ENCODE results near the gene PEX10.

The PEX10 gene

GRCh38 chr1:2368053-2368744, 44.2 kb downstream of the PEX10 start:
- Histone ChIP-seq H3K9me3 (no peaks in the 10 kb centered on the region), H3K4me3 (ENCODE audit: low read depth in 1 of 2, low read length in 1 of 2) (no peak overlapping the region), H3K27me3 (no peaks in the 10 kb centered on the region), H3K36me3 (no peaks in the 10 kb centered on the region), H3K4me1 (ENCODE audit: control insufficient read depth in 1 of 2, insufficient read depth in 1 of 2, low read depth in 1 of 2, low read length in 1 of 2) (no peaks in the 10 kb centered on the region), H3K27ac (no peak overlapping the region)
- TF ChIP-seq, protein P1, sequence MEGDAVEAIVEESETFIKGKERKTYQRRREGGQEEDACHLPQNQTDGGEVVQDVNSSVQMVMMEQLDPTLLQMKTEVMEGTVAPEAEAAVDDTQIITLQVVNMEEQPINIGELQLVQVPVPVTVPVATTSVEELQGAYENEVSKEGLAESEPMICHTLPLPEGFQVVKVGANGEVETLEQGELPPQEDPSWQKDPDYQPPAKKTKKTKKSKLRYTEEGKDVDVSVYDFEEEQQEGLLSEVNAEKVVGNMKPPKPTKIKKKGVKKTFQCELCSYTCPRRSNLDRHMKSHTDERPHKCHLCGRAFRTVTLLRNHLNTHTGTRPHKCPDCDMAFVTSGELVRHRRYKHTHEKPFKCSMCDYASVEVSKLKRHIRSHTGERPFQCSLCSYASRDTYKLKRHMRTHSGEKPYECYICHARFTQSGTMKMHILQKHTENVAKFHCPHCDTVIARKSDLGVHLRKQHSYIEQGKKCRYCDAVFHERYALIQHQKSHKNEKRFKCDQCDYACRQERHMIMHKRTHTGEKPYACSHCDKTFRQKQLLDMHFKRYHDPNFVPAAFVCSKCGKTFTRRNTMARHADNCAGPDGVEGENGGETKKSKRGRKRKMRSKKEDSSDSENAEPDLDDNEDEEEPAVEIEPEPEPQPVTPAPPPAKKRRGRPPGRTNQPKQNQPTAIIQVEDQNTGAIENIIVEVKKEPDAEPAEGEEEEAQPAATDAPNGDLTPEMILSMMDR (IDR thresholded peaks at IDR 0.05), result no peak

DNA sequence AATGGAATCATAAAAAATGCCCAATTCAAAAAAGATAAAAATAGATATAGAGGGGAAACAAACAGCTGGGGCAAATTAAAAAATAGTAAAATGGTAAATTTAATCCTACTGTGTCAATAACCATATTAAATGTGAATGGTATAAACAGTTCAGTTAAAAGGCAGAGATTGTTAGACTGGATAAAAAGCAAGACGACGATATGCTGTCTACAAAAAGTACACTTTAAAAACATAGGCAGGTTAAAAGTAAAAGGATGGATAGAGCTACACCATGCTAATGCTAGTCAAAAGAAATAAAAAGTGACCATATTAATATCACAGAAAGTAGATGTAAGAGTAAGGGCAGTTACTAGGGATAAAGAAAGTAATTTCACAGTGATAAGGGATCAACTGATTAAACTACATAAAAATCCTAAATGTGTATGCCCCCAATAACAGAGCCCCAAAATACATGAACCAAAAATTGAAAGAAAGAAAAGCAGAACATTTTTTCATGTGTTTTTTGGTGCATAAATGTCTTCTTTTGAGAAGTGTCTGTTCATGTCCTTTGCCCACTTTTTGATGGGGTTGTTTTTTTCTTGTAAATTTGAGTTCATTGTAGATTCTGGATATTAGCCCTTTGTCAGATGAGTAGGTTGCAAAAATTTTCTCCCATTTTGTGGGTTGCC, 48.4 kb downstream of the PEX10 start:
- no peak overlapping the region for H3K4me3 ChIP-seq (ENCODE audit: low read depth in 1 of 2, low read length in 1 of 2)
- TF ChIP-seq, protein P1 (IDR thresholded peaks at IDR 0.05), result no peak
- H3K9me3 ChIP-seq, result no peaks in the 10 kb centered on the region
- no peaks in the 10 kb centered on the region for H3K4me1 ChIP-seq (ENCODE audit: control insufficient read depth in 1 of 2, insufficient read depth in 1 of 2, low read depth in 1 of 2, low read length in 1 of 2)
- H3K27ac ChIP-seq, result no peak overlapping the region
- no peaks in the 10 kb centered on the region for H3K36me3 ChIP-seq
- no peaks in the 10 kb centered on the region for H3K27me3 ChIP-seq

GRCh38 chr1:2360588-2361364, 51.6 kb downstream of the PEX10 start:
- Histone ChIP-seq H3K27me3 (no peaks in the 10 kb centered on the region), H3K36me3 (no peaks in the 10 kb centered on the region), H3K27ac (no peak overlapping the region), H3K4me1 (ENCODE audit: control insufficient read depth in 1 of 2, insufficient read depth in 1 of 2, low read depth in 1 of 2, low read length in 1 of 2) (no peaks in the 10 kb centered on the region), H3K4me3 (ENCODE audit: low read depth in 1 of 2, low read length in 1 of 2) (no peak overlapping the region), H3K9me3 (no peaks in the 10 kb centered on the region)
- TF ChIP-seq, protein P1 (IDR thresholded peaks at IDR 0.05), result no peak

GRCh38 chr1:2358651-2359640, 53.4 kb downstream of the PEX10 start:
- Histone ChIP-seq H3K27ac (no peak overlapping the region), H3K36me3 (no peaks in the 10 kb centered on the region), H3K4me1 (ENCODE audit: control insufficient read depth in 1 of 2, insufficient read depth in 1 of 2, low read depth in 1 of 2, low read length in 1 of 2) (no peaks in the 10 kb centered on the region), H3K4me3 (ENCODE audit: low read depth in 1 of 2, low read length in 1 of 2) (no peak overlapping the region), H3K9me3 (no peaks in the 10 kb centered on the region), H3K27me3 (no peaks in the 10 kb centered on the region)
- TF ChIP-seq, protein P1 (IDR thresholded peaks at IDR 0.05), result no peak

- Histone ChIP-seq H3K27ac (no peak overlapping the region), H3K4me1 (ENCODE audit: control insufficient read depth in 1 of 2, insufficient read depth in 1 of 2, low read depth in 1 of 2, low read length in 1 of 2) (no peaks in the 10 kb centered on the region), H3K9me3 (no peaks in the 10 kb centered on the region), H3K27me3 (no peaks in the 10 kb centered on the region), H3K4me3 (ENCODE audit: low read depth in 1 of 2, low read length in 1 of 2) (no peak overlapping the region), H3K36me3 (no peaks in the 10 kb centered on the region)
- TF ChIP-seq, protein P1 (IDR thresholded peaks at IDR 0.05), result no peak
These were observed 54.3 kb downstream of the PEX10 start for GRCh38 chr1:2358072-2358471.

Measured in neutrophil (primary cell).